ENCODE results near the gene DENND4A.

The DENND4A gene

DNA sequence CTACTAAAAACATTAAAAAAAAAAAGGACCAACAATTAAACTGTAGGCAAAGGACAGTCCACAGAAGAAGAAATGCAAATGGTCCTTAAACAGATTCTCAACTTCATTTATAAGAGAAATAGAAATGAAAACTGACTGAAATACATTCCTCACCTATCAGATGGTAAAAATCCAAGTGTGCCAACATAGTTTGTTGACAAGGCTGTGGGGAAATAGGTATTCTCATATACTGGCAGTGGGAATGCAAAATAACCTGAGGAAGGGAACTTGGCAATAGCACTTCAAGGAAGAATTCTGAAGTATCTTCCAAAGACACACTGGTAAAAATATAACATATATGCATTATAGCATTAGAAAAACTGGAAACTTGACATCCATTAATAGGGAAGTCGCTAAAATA is 116.5 kb downstream of the DENND4A start:
- Histone ChIP-seq H3K4me1 (ENCODE audit: insufficient read depth, low read length) (no peaks in the 10 kb centered on the region), H3K79me2 (ENCODE audit: insufficient read depth, low read length) (no peaks in the 10 kb centered on the region), H2AFZ (ENCODE audit: low read depth, low read length) (no peak overlapping the region), H3K4me3 (ENCODE audit: low read depth in 1 of 2, low read length in 2 of 2) (no peak overlapping the region), H3K9ac (ENCODE audit: low read depth, low read length) (no peak overlapping the region), H3K27me3 (ENCODE audit: insufficient read depth, low read length, poor library complexity) (no peaks in the 10 kb centered on the region), H4K20me1 (ENCODE audit: insufficient read depth, low read length) (no peaks in the 10 kb centered on the region), H3K9me3 (ENCODE audit: insufficient read depth, low read length, severe bottlenecking) (no peaks in the 10 kb centered on the region), H3K27ac (ENCODE audit: low read length) (no peak overlapping the region), H3K36me3 (ENCODE audit: insufficient read depth, low read length) (no peaks in the 10 kb centered on the region), H3K4me2 (ENCODE audit: insufficient read depth, low read length) (no peak overlapping the region)
- DNase-seq (no peak), ATAC-seq (ENCODE audit: insufficient read depth, low read depth) (no peak)
- TF ChIP-seq EZH2 (IDR thresholded peaks at IDR 0.05; ENCODE audit: borderline replicate concordance, low read depth, low read length, severe bottlenecking): no peak
- TF ChIP-seq, protein P1, sequence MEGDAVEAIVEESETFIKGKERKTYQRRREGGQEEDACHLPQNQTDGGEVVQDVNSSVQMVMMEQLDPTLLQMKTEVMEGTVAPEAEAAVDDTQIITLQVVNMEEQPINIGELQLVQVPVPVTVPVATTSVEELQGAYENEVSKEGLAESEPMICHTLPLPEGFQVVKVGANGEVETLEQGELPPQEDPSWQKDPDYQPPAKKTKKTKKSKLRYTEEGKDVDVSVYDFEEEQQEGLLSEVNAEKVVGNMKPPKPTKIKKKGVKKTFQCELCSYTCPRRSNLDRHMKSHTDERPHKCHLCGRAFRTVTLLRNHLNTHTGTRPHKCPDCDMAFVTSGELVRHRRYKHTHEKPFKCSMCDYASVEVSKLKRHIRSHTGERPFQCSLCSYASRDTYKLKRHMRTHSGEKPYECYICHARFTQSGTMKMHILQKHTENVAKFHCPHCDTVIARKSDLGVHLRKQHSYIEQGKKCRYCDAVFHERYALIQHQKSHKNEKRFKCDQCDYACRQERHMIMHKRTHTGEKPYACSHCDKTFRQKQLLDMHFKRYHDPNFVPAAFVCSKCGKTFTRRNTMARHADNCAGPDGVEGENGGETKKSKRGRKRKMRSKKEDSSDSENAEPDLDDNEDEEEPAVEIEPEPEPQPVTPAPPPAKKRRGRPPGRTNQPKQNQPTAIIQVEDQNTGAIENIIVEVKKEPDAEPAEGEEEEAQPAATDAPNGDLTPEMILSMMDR (IDR thresholded peaks at IDR 0.05; ENCODE audit: borderline replicate concordance, extremely low read depth, low read length, poor library complexity, severe bottlenecking): no peak

DNA sequence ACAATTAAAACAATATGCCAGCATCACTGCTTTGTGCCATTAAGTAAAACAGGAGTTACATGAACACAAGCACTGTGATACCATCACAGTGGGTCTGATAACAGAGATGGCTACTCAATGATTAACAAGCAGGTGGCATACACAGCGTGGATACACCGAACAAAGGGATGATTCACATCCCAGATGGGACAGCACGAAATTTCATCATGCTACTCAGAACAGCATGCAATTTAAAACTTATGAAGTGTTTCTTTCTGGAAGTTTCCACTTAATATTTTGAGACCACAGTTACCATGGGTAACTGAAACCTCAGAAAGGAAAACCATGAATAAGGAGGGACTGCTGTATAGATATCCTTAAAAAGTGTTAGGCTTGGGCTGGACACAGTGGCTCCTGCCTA is 125.8 kb downstream of the DENND4A start:
- no peak for TF ChIP-seq EZH2 (IDR thresholded peaks at IDR 0.05; ENCODE audit: borderline replicate concordance, low read depth, low read length, severe bottlenecking)
- TF ChIP-seq, protein P1 (IDR thresholded peaks at IDR 0.05; ENCODE audit: borderline replicate concordance, extremely low read depth, low read length, poor library complexity, severe bottlenecking): no peak
- Histone ChIP-seq H3K4me3 (ENCODE audit: low read depth in 1 of 2, low read length in 2 of 2) (no peak overlapping the region), H3K4me1 (ENCODE audit: insufficient read depth, low read length) (no peaks in the 10 kb centered on the region), H3K4me2 (ENCODE audit: insufficient read depth, low read length) (no peak overlapping the region), H3K27me3 (ENCODE audit: insufficient read depth, low read length, poor library complexity) (no peaks in the 10 kb centered on the region), H3K79me2 (ENCODE audit: insufficient read depth, low read length) (no peaks in the 10 kb centered on the region), H4K20me1 (ENCODE audit: insufficient read depth, low read length) (no peaks in the 10 kb centered on the region), H3K9ac (ENCODE audit: low read depth, low read length) (no peak overlapping the region), H3K9me3 (ENCODE audit: insufficient read depth, low read length, severe bottlenecking) (no peaks in the 10 kb centered on the region), H3K27ac (ENCODE audit: low read length) (no peak overlapping the region), H3K36me3 (ENCODE audit: insufficient read depth, low read length) (peaks cover 16% of the 10 kb centered on the region), H2AFZ (ENCODE audit: low read depth, low read length) (no peak overlapping the region)
- DNase-seq (no peak), ATAC-seq (ENCODE audit: insufficient read depth, low read depth) (no peak)

DNA sequence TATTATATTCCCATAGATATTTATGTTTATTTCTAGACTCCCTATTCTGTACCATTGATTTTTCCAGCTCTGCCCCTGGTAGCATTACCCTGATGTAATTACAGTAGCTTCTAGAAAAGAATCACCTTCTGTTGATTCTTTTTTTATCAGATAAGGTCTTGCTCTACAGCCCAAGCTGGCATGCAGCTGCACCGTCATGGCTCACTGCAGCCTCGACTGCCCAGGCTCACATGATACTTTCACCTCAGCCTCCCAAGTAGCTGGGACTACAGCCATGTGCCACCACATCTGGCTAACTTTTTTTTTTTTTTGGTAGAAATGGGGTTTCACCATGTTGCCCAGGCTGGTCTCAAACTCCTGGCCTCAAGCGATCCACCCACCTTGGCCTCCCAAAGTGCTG is 128.6 kb downstream of the DENND4A start:
- Histone ChIP-seq H3K27ac (ENCODE audit: low read length) (no peak overlapping the region), H3K36me3 (ENCODE audit: insufficient read depth, low read length) (peaks cover 10% of the 10 kb centered on the region), H3K79me2 (ENCODE audit: insufficient read depth, low read length) (no peaks in the 10 kb centered on the region), H3K27me3 (ENCODE audit: insufficient read depth, low read length, poor library complexity) (no peaks in the 10 kb centered on the region), H3K9me3 (ENCODE audit: insufficient read depth, low read length, severe bottlenecking) (no peaks in the 10 kb centered on the region), H3K4me2 (ENCODE audit: insufficient read depth, low read length) (no peak overlapping the region), H3K4me1 (ENCODE audit: insufficient read depth, low read length) (no peaks in the 10 kb centered on the region), H4K20me1 (ENCODE audit: insufficient read depth, low read length) (no peaks in the 10 kb centered on the region), H3K9ac (ENCODE audit: low read depth, low read length) (no peak overlapping the region), H3K4me3 (ENCODE audit: low read depth in 1 of 2, low read length in 2 of 2) (no peak overlapping the region), H2AFZ (ENCODE audit: low read depth, low read length) (no peak overlapping the region)
- DNase-seq (no peak), ATAC-seq (ENCODE audit: insufficient read depth, low read depth) (no peak)
- TF ChIP-seq EZH2 (IDR thresholded peaks at IDR 0.05; ENCODE audit: borderline replicate concordance, low read depth, low read length, severe bottlenecking): no peak
- TF ChIP-seq, protein P1 (IDR thresholded peaks at IDR 0.05; ENCODE audit: borderline replicate concordance, extremely low read depth, low read length, poor library complexity, severe bottlenecking): no peak

DNA sequence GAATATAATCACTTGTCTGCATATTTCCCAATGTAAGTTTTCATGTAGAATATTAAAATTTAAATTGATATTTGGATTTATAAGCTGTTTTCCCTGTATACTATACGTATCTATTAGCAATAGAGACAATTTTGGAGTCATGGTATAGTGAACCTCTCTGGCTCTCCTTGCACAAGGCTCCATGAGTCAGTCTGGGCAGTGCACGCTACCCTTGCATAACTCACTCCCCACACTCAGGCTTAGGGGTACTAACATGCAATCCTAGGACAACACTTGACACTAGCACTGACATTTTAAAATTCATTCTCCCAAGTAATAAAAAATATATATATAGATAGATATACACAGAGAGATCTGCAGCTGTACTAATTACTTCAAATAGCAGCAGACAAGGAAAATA is 131.2 kb downstream of the DENND4A start:
- DNase-seq: no peak

More for the DNA sequence above, 131.2 kb downstream of the DENND4A start:
- ATAC-seq (ENCODE audit: insufficient read depth, low read depth): no peak
- peaks cover 2% of the 10 kb centered on the region; the same call in 1 of the 2 replicates for H3K36me3 ChIP-seq (ENCODE audit: insufficient read depth, low read length)
- no peaks in the 10 kb centered on the region for H3K4me1 ChIP-seq (ENCODE audit: insufficient read depth, low read length)
- no peak overlapping the region for H3K27ac ChIP-seq (ENCODE audit: low read length)
- TF ChIP-seq EZH2 (IDR thresholded peaks at IDR 0.05; ENCODE audit: borderline replicate concordance, low read depth, low read length, severe bottlenecking): no peak
- TF ChIP-seq, protein P1 (IDR thresholded peaks at IDR 0.05; ENCODE audit: borderline replicate concordance, extremely low read depth, low read length, poor library complexity, severe bottlenecking): no peak
- no peaks in the 10 kb centered on the region for H3K79me2 ChIP-seq (ENCODE audit: insufficient read depth, low read length)
- H3K4me3 ChIP-seq (ENCODE audit: low read depth in 1 of 2, low read length in 2 of 2): no peak overlapping the region
- H3K9ac ChIP-seq (ENCODE audit: low read depth, low read length): no peak overlapping the region
- no peak overlapping the region for H3K4me2 ChIP-seq (ENCODE audit: insufficient read depth, low read length)
- H2AFZ ChIP-seq (ENCODE audit: low read depth, low read length): no peak overlapping the region
- H3K27me3 ChIP-seq (ENCODE audit: insufficient read depth, low read length, poor library complexity): no peaks in the 10 kb centered on the region
- H3K9me3 ChIP-seq (ENCODE audit: insufficient read depth, low read length, severe bottlenecking): no peaks in the 10 kb centered on the region
- no peaks in the 10 kb centered on the region for H4K20me1 ChIP-seq (ENCODE audit: insufficient read depth, low read length)
